PFSK-1 (cell line): ENCODE measurements around the gene RECQL5.

Source experiments
- POLR2AphosphoS5 ChIP-seq: IDR thresholded peaks from 2 replicates; pipeline ENCODE4 v1.6.1; 2012; ENCODE audit warnings: low read depth, mild to moderate bottlenecking, control low read depth, low read length, moderate library complexity
- REST ChIP-seq, 2 experiments: IDR thresholded peaks; 2 replicates each; pipeline versions ENCODE4 v1.6.1 to v1.8.0; 2011 to 2012; ENCODE audit warnings: low read depth in 2 of 2, low read length in 2 of 2, control low read depth in 1 of 2, inconsistent platforms in 1 of 2, mild to moderate bottlenecking in 1 of 2, moderate library complexity in 1 of 2; ENCODE audit not compliant: insufficient read depth in 1 of 2
- TAF1 ChIP-seq: IDR thresholded peaks from 2 replicates; pipeline ENCODE4 v1.6.1; 2012; ENCODE audit warnings: low read length, control low read depth, borderline replicate concordance; ENCODE audit not compliant: insufficient read depth

DNA sequence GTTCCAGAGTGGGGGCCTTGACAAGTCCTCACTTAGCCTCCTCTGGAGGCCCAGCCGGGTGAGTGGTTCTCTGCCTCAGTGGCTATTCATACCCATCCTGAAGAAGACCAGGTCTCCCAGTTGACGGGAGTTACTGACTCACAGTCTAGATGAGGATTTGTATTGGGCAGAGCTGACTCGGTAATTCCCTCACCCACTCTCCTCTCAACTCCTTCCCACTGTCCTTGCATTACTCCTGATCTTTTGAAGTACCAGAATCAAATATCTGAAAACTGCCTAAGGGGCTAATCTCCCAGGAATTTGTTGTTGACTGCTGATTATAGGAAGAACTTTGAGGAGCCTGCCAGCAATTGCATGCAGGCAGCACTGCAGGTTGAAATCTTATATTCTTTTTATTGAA lies 14.3 kb upstream of the RECQL5 start:
- TF ChIP-seq POLR2AphosphoS5 (no peak), TAF1 (no peak), REST (IDR thresholded peaks at IDR 0.05; ENCODE audit: insufficient read depth in 1 of 2, low read depth in 2 of 2, low read length in 2 of 2) (no peak)
